ENCODE measurements around the gene ACOT8. TPM values are rescaled to one million over a fixed set of nuclear protein-coding genes. Genes with fewer than 3 reads are reported as not detected.

Gene ACOT8
- total RNA-seq, 2 experiments from 2014 or later, result 18.5 to 21.2 TPM

- Mint-ChIP-seq H3K27ac (peak within 1 kb of the TSS; percentile 89), H3K4me1 (ENCODE audit: low read depth) (peaks cover 33% of the 10 kb centered on the region), H3K36me3 (ENCODE audit: low read depth) (peaks cover 11% of the 10 kb centered on the region), H3K9me3 (no peaks in the 10 kb centered on the region), H3K4me3 (peak within 1 kb of the TSS; percentile 88), H3K27me3 (no peaks in the 10 kb centered on the region)
- ATAC-seq (peak; percentile 70), DNase-seq (peak; percentile 95)
- TF ChIP-seq CTCF (IDR thresholded peaks at IDR 0.05), result no peak
- ChIA-PET CTCF (interaction anchor here (0.9 to 2.1 kb wide), 9 partner anchors 9 to 92 kb away, joined by 3 to 15 read pairs (median 3); no protein-coding TSS in a partner anchor), POLR2A (interaction anchor here (0.8 to 7.8 kb wide), 12 partner anchors 8 to 80 kb away, joined by 3 to 59 read pairs (median 10); partner anchors contain the start of genes ACOT8, PCIF1, SNX21 and UBE2C)
- intact Hi-C loops (cut with micrococcal nuclease), result no loop called here
These were observed 34.1 kb upstream of the ACOT8 start, which contains the start of the genes CTSA and NEURL2 for GRCh38 chr20:45890985-45891983. Gene CTSA, plus strand, starts transcription at chr20:45891335. Its CDS starts 234 bp downstream, at chr20:45891569. Gene NEURL2, minus strand, starts transcription at chr20:45891208. Its CDS starts 217 bp downstream, at chr20:45890991.

- Mint-ChIP-seq H3K9me3 (no peaks in the 10 kb centered on the region), H3K4me3 (peak overlapping the region; percentile 88), H3K4me1 (ENCODE audit: low read depth) (peaks cover 36% of the 10 kb centered on the region), H3K27ac (peak overlapping the region; percentile 89), H3K36me3 (ENCODE audit: low read depth) (peaks cover 9% of the 10 kb centered on the region), H3K27me3 (no peaks in the 10 kb centered on the region)
- DNase-seq (peak; percentile 78), ATAC-seq (peak; percentile 54)
- ChIA-PET POLR2A (interaction anchor here (0.6 to 7.8 kb wide), 15 partner anchors 9 to 480 kb away, joined by 3 to 59 read pairs (median 5); partner anchors contain the start of genes ACOT8, PCIF1, SNX21 and UBE2C), CTCF (interaction anchor here (0.8 to 2.1 kb wide), 9 partner anchors 9 to 91 kb away, joined by 3 to 15 read pairs (median 4); partner anchors contain the start of gene ZSWIM1)
- intact Hi-C loops (cut with micrococcal nuclease), result no loop called here
- peak; percentile 65 for TF ChIP-seq CTCF (IDR thresholded peaks at IDR 0.05)
These were observed 33.1 kb upstream of the ACOT8 start for GRCh38 chr20:45890077-45890984.

- Mint-ChIP-seq H3K4me3 (no peak overlapping the region), H3K27ac (no peak overlapping the region), H3K27me3 (no peaks in the 10 kb centered on the region), H3K4me1 (ENCODE audit: low read depth) (peaks cover 42% of the 10 kb centered on the region), H3K36me3 (ENCODE audit: low read depth) (peaks cover 12% of the 10 kb centered on the region), H3K9me3 (no peaks in the 10 kb centered on the region)
- intact Hi-C loops (cut with micrococcal nuclease), result no loop called here
- ChIA-PET POLR2A (interaction anchor here (1.0 to 7.8 kb wide), 6 partner anchors 7 to 83 kb away, joined by 3 to 59 read pairs (median 21); partner anchors contain the start of genes ACOT8, PCIF1, ZNF335 and ZSWIM1), CTCF (interaction anchor here (1.6 kb wide), 1 partner anchor 64 kb away, joined by 7 read pairs; no protein-coding TSS in a partner anchor)
- no peak for TF ChIP-seq CTCF (IDR thresholded peaks at IDR 0.05)
- DNase-seq (no peak), ATAC-seq (no peak)
These were observed 31.5 kb upstream of the ACOT8 start for GRCh38 chr20:45888681-45889080.

DNA sequence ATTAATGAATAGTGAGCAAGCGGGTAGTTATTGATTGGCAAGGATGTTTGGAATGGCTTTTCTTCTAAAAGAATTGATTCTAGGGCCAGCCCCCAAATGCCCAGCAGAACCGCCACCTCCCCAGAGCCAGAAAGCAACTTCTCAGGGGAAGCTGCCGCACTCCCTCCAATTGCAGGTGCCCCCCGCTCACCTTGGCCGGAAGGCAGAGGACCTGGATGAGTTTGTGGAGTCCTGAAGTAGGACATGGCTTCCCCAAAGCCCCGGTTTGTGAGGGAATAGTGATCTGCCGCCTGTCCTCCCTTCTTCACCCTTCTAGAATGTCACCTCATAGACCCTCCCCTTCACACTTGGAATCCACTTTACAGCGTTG is 30.1 kb upstream of the ACOT8 start, which contains the start of gene SPATA25:
Gene SPATA25 (minus strand): TSS at position 277 of the 370 bp plus-strand sequence. CDS start 32 bp downstream, at position 245.
- CTCF ChIA-PET, result no interaction called here
- intact Hi-C loops (cut with micrococcal nuclease), result no loop called here

More for the DNA sequence above, 30.1 kb upstream of the ACOT8 start, which contains the start of gene SPATA25:
- no peak within 1 kb of the TSS for H3K4me3 Mint-ChIP-seq
- no peaks in the 10 kb centered on the region for H3K27me3 Mint-ChIP-seq
- H3K27ac Mint-ChIP-seq, result no peak within 1 kb of the TSS
- POLR2A ChIA-PET, result interaction anchor here (0.6 to 1.6 kb wide), 2 partner anchors 47 to 142 kb away, joined by 3 to 7 read pairs; partner anchors contain the start of genes PCIF1 and SLC12A5
- no peaks in the 10 kb centered on the region for H3K9me3 Mint-ChIP-seq
- DNase-seq, result no peak
- peaks cover 22% of the 10 kb centered on the region for H3K36me3 Mint-ChIP-seq (ENCODE audit: low read depth)
- peaks cover 45% of the 10 kb centered on the region for H3K4me1 Mint-ChIP-seq (ENCODE audit: low read depth)
- no peak for TF ChIP-seq CTCF (IDR thresholded peaks at IDR 0.05)
- no peak for ATAC-seq

All from activated CD8-positive, alpha-beta T cell treated with anti-CD3 and anti-CD28 coated beads for 36 hours (primary cell).